CD4-positive, alpha-beta T cell (primary cell): Measurements from ENCODE around the gene MT2A. TPM values are rescaled to one million over a fixed set of nuclear protein-coding genes. Genes with fewer than 3 reads are reported as not detected.

ENCODE experiments used
- ATAC-seq: fragments of 200-7000 bp; cut with Tn5 transposase; one replicate; pipeline ENCODE4 v1.10.0; 2022; ENCODE audit warnings: mild to moderate bottlenecking; ENCODE audit not compliant: poor library complexity
- CTCF ChIA-PET: fragments of 350-600 bp; sonication (Branson Sonifier 250); formaldehyde crosslinking; loops from one replicate; lab custom pipeline; 2021; ENCODE audit warnings: antibody characterized with exemption, inconsistent platforms; lab: Charles Lee
- POLR2A ChIA-PET: fragments of 350-600 bp; sonication (Branson Sonifier 250); formaldehyde crosslinking; loops from one replicate; lab custom pipeline; 2021; ENCODE audit warnings: antibody characterized with exemption, inconsistent platforms; lab: Charles Lee
- DNase-seq, 14 experiments: peaks; one replicate each; pipeline ENCODE4 v3.0.0-alpha.2; 2013 to 2020; ENCODE audit warnings: mixed read lengths in 2 of 14
- H3K27ac ChIP-seq, 2 donors: one replicate each; pipeline versions ENCODE4 v1.5.1 to v1.7.0; 2013; ENCODE audit warnings: low read length in 2 of 2, low read depth in 1 of 2, mild to moderate bottlenecking in 1 of 2
- H3K27me3 ChIP-seq, 2 experiments: 1 replicate in 1 of 2; 2 replicates in 1 of 2; pipeline versions ENCODE4 v1.6.1 to v1.7.0; 2013; ENCODE audit warnings: low read length in 2 of 2, control low read depth in 1 of 2, mild to moderate bottlenecking in 1 of 2, moderate library complexity in 1 of 2; ENCODE audit not compliant: insufficient read depth in 2 of 2, control insufficient read depth in 1 of 2
- H3K36me3 ChIP-seq: one replicate; pipeline ENCODE4 v1.6.1; 2013; ENCODE audit warnings: low read length, control low read depth; ENCODE audit not compliant: insufficient read depth
- H3K4me1 ChIP-seq: one replicate; pipeline ENCODE4 v1.6.1; 2013; ENCODE audit warnings: low read length, control low read depth; ENCODE audit not compliant: insufficient read depth
- H3K4me3 ChIP-seq: one replicate; pipeline ENCODE4 v1.5.1; 2013; ENCODE audit warnings: mild to moderate bottlenecking, low read length, moderate library complexity
- H3K9me3 ChIP-seq, 2 experiments: 1 replicate in 1 of 2; 2 replicates in 1 of 2; pipeline versions ENCODE4 v1.6.1 to v1.7.0; 2013; ENCODE audit warnings: low read length in 2 of 2, mild to moderate bottlenecking in 2 of 2, control low read depth in 1 of 2, moderate library complexity in 1 of 2; ENCODE audit not compliant: control insufficient read depth in 1 of 2, insufficient read depth in 1 of 2
- H3K27ac Mint-ChIP-seq: one replicate; pipeline ENCODE4 v1.8.0; 2020; ENCODE audit warnings: mixed read lengths
- H3K27me3 Mint-ChIP-seq: one replicate; pipeline ENCODE4 v1.8.0; 2021; ENCODE audit warnings: mixed read lengths
- H3K36me3 Mint-ChIP-seq: one replicate; pipeline ENCODE4 v1.8.0; 2021; ENCODE audit warnings: low read depth, mixed read lengths
- H3K4me1 Mint-ChIP-seq: one replicate; pipeline ENCODE4 v1.8.0; 2021; ENCODE audit warnings: low read depth, mixed read lengths
- H3K4me3 Mint-ChIP-seq: one replicate; pipeline ENCODE4 v1.8.0; 2020; ENCODE audit warnings: mild to moderate bottlenecking, mixed read lengths
- H3K9me3 Mint-ChIP-seq: one replicate; pipeline ENCODE4 v1.8.0; 2020; ENCODE audit warnings: mixed read lengths
- CTCF ChIP-seq: fragments of 200-600 bp; IDR thresholded peaks from one replicate; pipeline ENCODE4 v1.8.0; 2022; ENCODE audit warnings: antibody characterized with exemption, mild to moderate bottlenecking
- intact Hi-C, 2 experiments: fragments of 100-400 bp; cut with DNase I in 1 of 2; cut with micrococcal nuclease in 1 of 2; formaldehyde crosslinking; loops; one replicate each; pipeline versions ENCODE4 v1.15.1 to v1.9.0; 2023 to 2025; cut with DNase I, micrococcal nuclease
- total RNA-seq, 174 experiments: library from RNA in 2 of 174; stranded (reverse) in 2 of 174; gene quantifications; one replicate each; pipeline ENCODE4 v1.2.3 and lab custom pipeline; 2021 to 2026

The MT2A gene
- total RNA-seq, 2 experiments from 2014 or later = 47.1 to 50.8 TPM

GRCh38 chr16:56610017-56610608 lies 1.7 kb downstream of the MT2A start:
- Histone ChIP-seq H3K4me1 (peaks cover 50% of the 10 kb centered on the region), H3K4me3 (peak overlapping the region; percentile 80), H3K27ac (peak overlapping the region; percentile 71 to 88), H3K36me3 (no peaks in the 10 kb centered on the region), H3K9me3 (no peaks in the 10 kb centered on the region), H3K27me3 (no peaks in the 10 kb centered on the region)
- peak; percentile 17 to 91 (median 56) for DNase-seq
- Mint-ChIP-seq H3K27me3 (no peaks in the 10 kb centered on the region), H3K9me3 (no peaks in the 10 kb centered on the region), H3K4me1 (peaks cover 57% of the 10 kb centered on the region), H3K36me3 (no peaks in the 10 kb centered on the region), H3K27ac (peak overlapping the region; percentile 96), H3K4me3 (peak overlapping the region; percentile 98)
- ATAC-seq = peak; percentile 67
- intact Hi-C loops = loop anchor here in 1 of 2 experiments (1.0 kb wide), 1 partner anchor 72 kb away; the partner anchor contains the start of gene MT1X
- CTCF ChIA-PET = interaction anchor here (2.8 kb wide), 1 partner anchor 92 kb away, joined by 16 read pairs; no protein-coding TSS in a partner anchor
- TF ChIP-seq CTCF = no peak
- POLR2A ChIA-PET = interaction anchor here (0.8 to 3.7 kb wide), 9 partner anchors 9 to 99 kb away, joined by 3 to 26 read pairs (median 6); partner anchors contain the start of genes BBS2, MT1E, MT1F and MT1X

GRCh38 chr16:56610609-56611111 lies 2.3 kb downstream of the MT2A start:
- Histone ChIP-seq H3K9me3 (no peaks in the 10 kb centered on the region), H3K36me3 (no peaks in the 10 kb centered on the region), H3K4me1 (peaks cover 50% of the 10 kb centered on the region), H3K27me3 (no peaks in the 10 kb centered on the region), H3K4me3 (peak overlapping the region; percentile 80), H3K27ac (peak overlapping the region; percentile 71 to 88)
- CTCF ChIA-PET = interaction anchor here (2.8 kb wide), 1 partner anchor 91 kb away, joined by 16 read pairs; no protein-coding TSS in a partner anchor
- intact Hi-C loops = loop anchor here in 1 of 2 experiments (1.0 kb wide), 1 partner anchor 72 kb away; the partner anchor contains the start of gene MT1X
- H3K4me1 Mint-ChIP-seq = peaks cover 57% of the 10 kb centered on the region
- POLR2A ChIA-PET = interaction anchor here (0.9 to 3.7 kb wide), 8 partner anchors 10 to 98 kb away, joined by 3 to 26 read pairs (median 6); partner anchors contain the start of genes BBS2, MT1E, MT1F and MT1X
- no peak for TF ChIP-seq CTCF
- H3K36me3 Mint-ChIP-seq = no peaks in the 10 kb centered on the region
- H3K27ac Mint-ChIP-seq = peak overlapping the region; percentile 96
- peak overlapping the region; percentile 98 for H3K4me3 Mint-ChIP-seq
- DNase-seq (no peak), ATAC-seq (peak; percentile 25)
- H3K9me3 Mint-ChIP-seq = no peaks in the 10 kb centered on the region
- H3K27me3 Mint-ChIP-seq = no peaks in the 10 kb centered on the region

GRCh38 chr16:56611281-56611833 lies 3.0 kb downstream of the MT2A start:
- peak overlapping the region; percentile 98 for H3K4me3 Mint-ChIP-seq
- intact Hi-C loops = no loop called here

More at GRCh38 chr16:56611281-56611833, 3.0 kb downstream of the MT2A start:
- Mint-ChIP-seq H3K9me3 (no peaks in the 10 kb centered on the region), H3K4me1 (peaks cover 51% of the 10 kb centered on the region), H3K36me3 (no peaks in the 10 kb centered on the region), H3K27ac (peak overlapping the region; percentile 96), H3K27me3 (peaks cover under 1% of the 10 kb centered on the region)
- no peak for TF ChIP-seq CTCF
- Histone ChIP-seq H3K4me3 (no peak overlapping the region), H3K9me3 (no peaks in the 10 kb centered on the region), H3K27ac (peak overlapping the region; percentile 71 to 88), H3K4me1 (peaks cover 50% of the 10 kb centered on the region), H3K27me3 (no peaks in the 10 kb centered on the region), H3K36me3 (no peaks in the 10 kb centered on the region)
- no peak for ATAC-seq
- POLR2A ChIA-PET = interaction anchor here (0.9 to 3.7 kb wide), 7 partner anchors 11 to 92 kb away, joined by 3 to 26 read pairs (median 6); partner anchors contain the start of genes BBS2, MT1E, MT1F and MT1X
- CTCF ChIA-PET = interaction anchor here (1.3 kb wide), 1 partner anchor 91 kb away, joined by 3 read pairs; no protein-coding TSS in a partner anchor
- DNase-seq = no peak
